Smooth muscle cell of trachea (primary cell): ENCODE results near the gene C6orf58. TPM values are rescaled to one million over a fixed set of nuclear protein-coding genes. Genes with fewer than 3 reads are reported as not detected.

ENCODE experiments used
- total RNA-seq: library from RNA; depleted of rRNA; stranded (reverse); fragments of >200 nt; gene quantifications from 2 replicates; pipeline ENCODE4 v1.2.1, GENCODE V29; 2014

The C6orf58 gene
- total RNA-seq, result 0.15 TPM in 1 of 2 replicates, not detected in the other

GRCh38 chr6:127576874-127577273 is at the start of gene C6orf58:
Gene C6orf58 (plus strand): TSS chr6:127577174. CDS start chr6:127577186, 12 bp downstream.

Other genes with a start within 250 kb of the C6orf58 start
- 59.0 and 79.3 TPM in 2 replicates for gene ECHDC1, start 233.6 kb upstream of the C6orf58 start, total RNA-seq
- 1.8 and 3.8 TPM in 2 replicates for gene KIAA0408, start 117.8 kb upstream of the C6orf58 start, total RNA-seq